ENCODE data around the gene MRGPRD. TPM values are rescaled to one million over a fixed set of nuclear protein-coding genes. Genes with fewer than 3 reads are reported as not detected.
"Not testable (repeated sequence)": the region's sequence is repeated elsewhere in the genome, so short reads cannot be mapped to it uniquely, and the experiment has no call there.

The MRGPRD gene
- total RNA-seq, 2 experiments from 2014 or later = not detected

- ChIA-PET POLR2A (no interaction called here), CTCF (no interaction called here)
- H3K27me3 Mint-ChIP-seq = no peaks in the 10 kb centered on the region
- no peaks in the 10 kb centered on the region for H3K36me3 Mint-ChIP-seq (ENCODE audit: low read depth)
- no peak overlapping the region for H3K4me3 Mint-ChIP-seq
- no peaks in the 10 kb centered on the region for H3K9me3 Mint-ChIP-seq (ENCODE audit: low read depth)
- no peaks in the 10 kb centered on the region for H3K4me1 Mint-ChIP-seq
- no peak for ATAC-seq
- no peak overlapping the region for H3K27ac Mint-ChIP-seq
- DNase-seq = no peak
- intact Hi-C loops (cut with DNase I, micrococcal nuclease) = no loop called here
Observed at GRCh38 chr11:69004411-69005182, 23.8 kb upstream of the MRGPRD start.

- Mint-ChIP-seq H3K36me3 (ENCODE audit: low read depth) (no peaks in the 10 kb centered on the region), H3K27ac (no peak overlapping the region), H3K4me3 (no peak overlapping the region), H3K9me3 (ENCODE audit: low read depth) (no peaks in the 10 kb centered on the region), H3K27me3 (no peaks in the 10 kb centered on the region), H3K4me1 (no peaks in the 10 kb centered on the region)
- ATAC-seq (no peak), DNase-seq (no peak)
- intact Hi-C loops (cut with DNase I, micrococcal nuclease) = no loop called here
- ChIA-PET POLR2A (no interaction called here), CTCF (no interaction called here)
Observed at GRCh38 chr11:69003866-69004367, 23.1 kb upstream of the MRGPRD start.

- H3K27me3 Mint-ChIP-seq = no peaks in the 10 kb centered on the region
- ATAC-seq = no peak
- no peaks in the 10 kb centered on the region for H3K9me3 Mint-ChIP-seq (ENCODE audit: low read depth)
- ChIA-PET POLR2A (no interaction called here), CTCF (interaction anchor here (0.6 kb wide), 1 partner anchor 48 kb away, joined by 3 read pairs; no protein-coding TSS in a partner anchor)
- no peak overlapping the region for H3K4me3 Mint-ChIP-seq
- no peaks in the 10 kb centered on the region for H3K36me3 Mint-ChIP-seq (ENCODE audit: low read depth)
- no peak overlapping the region for H3K27ac Mint-ChIP-seq
- no peak for DNase-seq
- intact Hi-C loops (cut with DNase I, micrococcal nuclease) = no loop called here
- H3K4me1 Mint-ChIP-seq = no peaks in the 10 kb centered on the region
Observed at GRCh38 chr11:69003301-69003865, 22.6 kb upstream of the MRGPRD start.

- ChIA-PET POLR2A (no interaction called here), CTCF (interaction anchor here (0.6 kb wide), 1 partner anchor 48 kb away, joined by 3 read pairs; no protein-coding TSS in a partner anchor)
- intact Hi-C loops (cut with DNase I, micrococcal nuclease) = no loop called here
- H3K36me3 Mint-ChIP-seq (ENCODE audit: low read depth) = no peaks in the 10 kb centered on the region
- no peak overlapping the region for H3K4me3 Mint-ChIP-seq
- no peaks in the 10 kb centered on the region for H3K4me1 Mint-ChIP-seq
- DNase-seq (no peak), ATAC-seq (no peak)
- no peaks in the 10 kb centered on the region for H3K27me3 Mint-ChIP-seq
- no peaks in the 10 kb centered on the region for H3K9me3 Mint-ChIP-seq (ENCODE audit: low read depth)
- no peak overlapping the region for H3K27ac Mint-ChIP-seq
Observed at GRCh38 chr11:69002570-69003231, 21.9 kb upstream of the MRGPRD start.

- Mint-ChIP-seq H3K4me3 (no peak overlapping the region), H3K36me3 (ENCODE audit: low read depth) (no peaks in the 10 kb centered on the region), H3K27me3 (no peaks in the 10 kb centered on the region), H3K9me3 (ENCODE audit: low read depth) (no peaks in the 10 kb centered on the region), H3K27ac (no peak overlapping the region), H3K4me1 (no peaks in the 10 kb centered on the region)
- intact Hi-C loops (cut with DNase I, micrococcal nuclease) = no loop called here
- POLR2A ChIA-PET = no interaction called here
- CTCF ChIA-PET = no interaction called here
- ATAC-seq (no peak), DNase-seq (no peak)
Observed at GRCh38 chr11:69002110-69002569, 21.4 kb upstream of the MRGPRD start.

DNA sequence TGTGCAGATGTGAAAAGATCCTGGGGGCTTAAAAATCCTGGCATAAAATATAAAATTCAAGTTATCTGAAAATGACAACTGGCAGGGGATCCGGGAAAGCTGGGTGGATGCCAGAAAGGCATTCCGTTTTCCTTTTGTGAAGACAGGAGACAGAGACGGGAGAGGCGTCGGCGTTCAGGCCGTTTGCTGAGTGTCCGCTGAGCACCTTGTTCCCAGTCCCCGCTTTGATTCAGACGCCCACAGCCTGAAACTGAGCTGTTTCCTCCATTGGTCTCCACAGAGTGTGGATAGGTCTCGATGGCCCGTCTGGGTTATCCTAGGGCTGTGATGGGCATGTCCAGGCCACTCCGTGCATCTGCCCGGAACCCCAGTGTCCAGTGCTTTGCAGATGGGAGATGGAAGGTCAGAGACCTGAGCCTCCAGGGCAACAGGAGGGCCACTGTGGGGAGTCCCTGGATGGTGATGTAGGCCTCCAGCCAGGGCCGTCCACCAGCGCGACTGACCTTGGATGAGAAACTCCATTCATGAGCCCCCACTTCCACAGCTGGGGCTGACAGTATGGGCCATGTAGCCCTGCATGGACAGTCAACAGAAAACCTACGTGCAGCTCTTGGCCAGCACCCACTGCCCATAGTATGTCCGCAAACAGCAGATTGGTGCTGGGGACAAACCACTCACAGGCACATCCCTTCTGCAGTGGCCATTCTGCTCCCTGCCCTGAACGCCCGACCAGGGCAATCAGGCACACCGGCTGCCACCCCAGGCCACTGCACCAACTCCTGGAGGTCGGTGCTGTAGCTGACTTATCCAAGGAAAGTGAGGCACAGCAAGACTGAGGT, 20.7 kb upstream of the MRGPRD start:
- CTCF ChIA-PET = no interaction called here

GRCh38 chr11:69000831-69001242, 20.1 kb upstream of the MRGPRD start:
- Mint-ChIP-seq H3K27ac (no peak overlapping the region), H3K4me1 (no peaks in the 10 kb centered on the region), H3K4me3 (no peak overlapping the region), H3K36me3 (ENCODE audit: low read depth) (no peaks in the 10 kb centered on the region), H3K9me3 (ENCODE audit: low read depth) (no peaks in the 10 kb centered on the region), H3K27me3 (no peaks in the 10 kb centered on the region)
- CTCF ChIA-PET = no interaction called here
- ATAC-seq = no peak
- DNase-seq = no peak
- intact Hi-C loops (cut with DNase I, micrococcal nuclease) = no loop called here
- POLR2A ChIA-PET = no interaction called here

More for the DNA sequence above, 20.7 kb upstream of the MRGPRD start:
- Mint-ChIP-seq H3K4me1 (no peaks in the 10 kb centered on the region), H3K36me3 (ENCODE audit: low read depth) (no peaks in the 10 kb centered on the region), H3K27me3 (no peaks in the 10 kb centered on the region), H3K9me3 (ENCODE audit: low read depth) (no peaks in the 10 kb centered on the region), H3K4me3 (no peak overlapping the region), H3K27ac (no peak overlapping the region)
- DNase-seq (no peak), ATAC-seq (no peak)
- POLR2A ChIA-PET = no interaction called here
- intact Hi-C loops (cut with DNase I, micrococcal nuclease) = no loop called here

DNA sequence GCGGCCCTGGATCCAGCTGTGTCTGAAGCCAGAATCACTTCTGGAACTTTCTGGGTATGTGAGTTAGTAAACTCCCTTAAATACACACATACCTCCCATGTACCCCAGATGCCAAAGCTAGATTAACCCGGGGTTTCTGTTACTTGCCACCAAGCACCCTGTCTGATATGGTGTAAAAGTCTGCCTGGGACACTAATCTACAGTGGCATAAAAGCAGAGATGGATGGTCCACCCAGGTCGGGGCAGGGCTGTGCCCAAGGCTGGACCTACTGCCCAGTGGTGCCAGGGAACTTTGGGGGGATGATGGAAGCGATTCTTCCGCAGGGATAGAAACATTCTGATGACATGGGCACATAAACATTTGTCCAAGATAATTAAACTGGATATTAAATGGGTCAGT, 19.6 kb upstream of the MRGPRD start:
- ATAC-seq (no peak), DNase-seq (no peak)
- Mint-ChIP-seq H3K27ac (no peak overlapping the region), H3K27me3 (no peaks in the 10 kb centered on the region), H3K4me3 (no peak overlapping the region), H3K9me3 (ENCODE audit: low read depth) (no peaks in the 10 kb centered on the region), H3K4me1 (no peaks in the 10 kb centered on the region), H3K36me3 (ENCODE audit: low read depth) (no peaks in the 10 kb centered on the region)
- CTCF ChIA-PET = no interaction called here
- intact Hi-C loops (cut with DNase I, micrococcal nuclease) = no loop called here
- POLR2A ChIA-PET = no interaction called here

DNA sequence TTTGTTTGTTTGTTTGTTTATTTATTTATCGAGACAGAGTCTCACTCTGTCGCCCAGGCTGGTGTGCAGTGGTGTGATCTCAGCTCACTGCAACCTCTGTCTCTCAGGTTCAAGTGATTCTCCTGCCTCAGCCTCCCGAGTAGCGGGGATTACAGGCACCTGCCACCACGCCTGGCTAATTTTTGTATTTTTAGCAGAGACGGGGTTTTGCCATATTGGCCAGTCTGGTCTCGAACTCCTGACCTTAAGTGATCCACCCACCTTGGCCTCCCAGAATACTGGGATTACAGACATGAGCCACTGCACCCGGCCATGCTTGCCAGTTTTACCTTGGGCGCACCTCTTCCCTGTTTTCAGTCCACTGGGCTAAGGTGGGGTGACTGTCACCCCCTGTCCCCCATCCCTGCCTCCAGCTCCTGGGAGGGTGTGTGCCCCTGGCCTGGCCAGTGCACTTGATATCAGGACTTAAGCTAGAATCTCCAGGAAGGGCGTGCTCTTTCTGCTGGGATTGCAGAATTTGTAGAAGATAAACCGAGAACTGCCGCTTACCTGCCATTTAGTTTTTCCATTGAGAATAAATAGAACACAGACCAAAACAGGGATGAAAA, 19.1 kb upstream of the MRGPRD start:
- H3K27me3 Mint-ChIP-seq; H3K9me3 Mint-ChIP-seq (ENCODE audit: low read depth); H3K27ac Mint-ChIP-seq; ATAC-seq; intact Hi-C loops (cut with DNase I, micrococcal nuclease); CTCF ChIA-PET; POLR2A ChIA-PET; H3K4me3 Mint-ChIP-seq; H3K4me1 Mint-ChIP-seq; DNase-seq; H3K36me3 Mint-ChIP-seq (ENCODE audit: low read depth): not testable (repeated sequence)

- Mint-ChIP-seq H3K9me3 (ENCODE audit: low read depth) (no peaks in the 10 kb centered on the region), H3K27me3 (no peaks in the 10 kb centered on the region), H3K4me3 (no peak overlapping the region), H3K27ac (no peak overlapping the region), H3K36me3 (ENCODE audit: low read depth) (no peaks in the 10 kb centered on the region), H3K4me1 (no peaks in the 10 kb centered on the region)
- ATAC-seq = no peak
- POLR2A ChIA-PET = no interaction called here
- CTCF ChIA-PET = no interaction called here
- intact Hi-C loops (cut with DNase I, micrococcal nuclease) = no loop called here
- no peak for DNase-seq
Observed at GRCh38 chr11:68999093-68999747, 18.4 kb upstream of the MRGPRD start.

- ChIA-PET POLR2A (no interaction called here), CTCF (no interaction called here)
- DNase-seq (no peak), ATAC-seq (no peak)
- intact Hi-C loops (cut with DNase I, micrococcal nuclease) = no loop called here
- H3K27ac Mint-ChIP-seq = no peak overlapping the region
- no peaks in the 10 kb centered on the region for H3K36me3 Mint-ChIP-seq (ENCODE audit: low read depth)
- no peak overlapping the region for H3K4me3 Mint-ChIP-seq
- peaks cover 4% of the 10 kb centered on the region for H3K27me3 Mint-ChIP-seq
- H3K4me1 Mint-ChIP-seq = no peaks in the 10 kb centered on the region
- no peaks in the 10 kb centered on the region for H3K9me3 Mint-ChIP-seq (ENCODE audit: low read depth)
Observed at GRCh38 chr11:68998390-68998911, 17.7 kb upstream of the MRGPRD start.

Measured in activated CD4-positive, alpha-beta T cell treated with anti-CD3 and anti-CD28 coated beads for 36 hours (primary cell).